Measurements from ENCODE around the gene ERCC4. TPM values are rescaled to one million over a fixed set of nuclear protein-coding genes. Genes with fewer than 3 reads are reported as not detected.

The ERCC4 gene
- total RNA-seq, 1 donor from 2014 or later, result 14.3 TPM

DNA sequence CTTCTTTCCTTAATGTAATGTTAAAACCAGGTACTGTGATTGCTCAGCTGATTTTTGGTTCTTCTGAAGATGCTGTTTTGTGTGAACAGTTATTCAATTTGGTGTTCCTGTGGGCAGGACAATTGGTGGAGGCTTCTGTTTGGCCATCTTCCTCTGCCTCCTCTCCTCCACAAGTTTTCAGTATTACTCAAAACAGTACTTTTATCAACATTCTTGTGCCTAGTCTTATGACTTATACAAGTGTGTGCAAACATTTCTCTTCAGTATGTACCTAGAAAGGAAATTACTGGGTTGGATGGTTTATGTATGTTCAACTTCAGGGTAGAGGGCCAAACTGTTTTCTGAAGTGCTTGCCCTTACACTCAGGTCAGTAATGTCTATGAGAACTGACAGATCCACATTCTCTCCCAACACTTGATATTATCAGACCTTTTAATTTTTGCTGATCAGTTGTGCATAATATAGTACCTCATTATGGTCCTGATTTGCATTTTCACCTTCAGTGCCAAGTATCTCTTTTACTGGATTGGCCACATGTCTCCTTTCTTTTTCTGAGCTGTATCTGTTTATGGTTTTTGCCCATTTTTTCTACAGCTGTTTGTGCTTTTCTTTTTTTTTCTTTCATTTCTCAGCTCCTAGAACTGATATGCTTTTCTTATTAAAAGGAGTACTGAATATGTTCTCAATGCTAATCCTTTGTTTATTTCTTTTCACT lies 50.9 kb downstream of the ERCC4 start:
- H3K4me1 Mint-ChIP-seq (ENCODE audit: unreplicated experiment), result no peaks in the 10 kb centered on the region
- DNase-seq (ENCODE audit: low spot score), result no peak
- no peak overlapping the region for H3K4me3 Mint-ChIP-seq (ENCODE audit: unreplicated experiment)

DNA sequence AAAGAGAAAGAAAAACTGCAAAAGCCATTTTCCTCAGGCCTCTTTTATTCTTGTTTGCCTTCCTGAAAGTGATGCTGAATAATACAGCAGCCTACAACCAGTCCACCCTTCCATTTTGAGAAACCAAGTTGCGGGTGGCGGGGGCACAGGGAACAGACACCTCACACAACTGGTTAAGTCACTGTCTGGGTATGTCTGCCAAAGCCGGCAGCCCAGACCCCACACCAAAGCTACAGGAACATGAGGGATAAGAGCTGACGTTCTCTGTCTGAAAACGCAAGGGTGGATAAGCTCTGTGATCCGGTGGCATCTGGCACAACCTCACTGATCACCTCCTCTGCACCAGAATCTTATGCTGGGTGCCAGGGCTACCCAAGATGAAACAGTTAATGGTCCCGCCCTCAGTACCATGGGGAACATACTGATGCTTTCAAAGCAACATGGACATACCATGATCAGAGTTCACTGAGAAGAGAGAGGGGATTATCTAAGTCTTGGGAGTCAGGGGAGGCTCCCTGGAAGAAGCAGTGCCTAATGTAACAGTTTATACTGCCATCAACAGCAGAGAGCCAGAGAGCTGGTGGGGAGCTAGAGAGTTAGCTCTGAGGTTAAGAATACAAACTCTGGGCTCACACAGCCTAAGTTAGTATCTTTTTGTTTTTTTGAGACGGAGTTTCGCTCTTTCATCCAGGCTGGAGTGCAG lies 53.5 kb downstream of the ERCC4 start:
- Mint-ChIP-seq H3K4me1 (ENCODE audit: unreplicated experiment) (no peaks in the 10 kb centered on the region), H3K4me3 (ENCODE audit: unreplicated experiment) (no peak overlapping the region), H3K27ac (ENCODE audit: unreplicated experiment) (no peak overlapping the region), H3K9me3 (ENCODE audit: unreplicated experiment) (no peaks in the 10 kb centered on the region), H3K27me3 (ENCODE audit: unreplicated experiment) (peaks cover 4% of the 10 kb centered on the region), H3K36me3 (ENCODE audit: low read depth, unreplicated experiment) (no peaks in the 10 kb centered on the region)
- no peak for DNase-seq (ENCODE audit: low spot score)
- TF ChIP-seq, protein P1, sequence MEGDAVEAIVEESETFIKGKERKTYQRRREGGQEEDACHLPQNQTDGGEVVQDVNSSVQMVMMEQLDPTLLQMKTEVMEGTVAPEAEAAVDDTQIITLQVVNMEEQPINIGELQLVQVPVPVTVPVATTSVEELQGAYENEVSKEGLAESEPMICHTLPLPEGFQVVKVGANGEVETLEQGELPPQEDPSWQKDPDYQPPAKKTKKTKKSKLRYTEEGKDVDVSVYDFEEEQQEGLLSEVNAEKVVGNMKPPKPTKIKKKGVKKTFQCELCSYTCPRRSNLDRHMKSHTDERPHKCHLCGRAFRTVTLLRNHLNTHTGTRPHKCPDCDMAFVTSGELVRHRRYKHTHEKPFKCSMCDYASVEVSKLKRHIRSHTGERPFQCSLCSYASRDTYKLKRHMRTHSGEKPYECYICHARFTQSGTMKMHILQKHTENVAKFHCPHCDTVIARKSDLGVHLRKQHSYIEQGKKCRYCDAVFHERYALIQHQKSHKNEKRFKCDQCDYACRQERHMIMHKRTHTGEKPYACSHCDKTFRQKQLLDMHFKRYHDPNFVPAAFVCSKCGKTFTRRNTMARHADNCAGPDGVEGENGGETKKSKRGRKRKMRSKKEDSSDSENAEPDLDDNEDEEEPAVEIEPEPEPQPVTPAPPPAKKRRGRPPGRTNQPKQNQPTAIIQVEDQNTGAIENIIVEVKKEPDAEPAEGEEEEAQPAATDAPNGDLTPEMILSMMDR (IDR thresholded peaks at IDR 0.05; ENCODE audit: unreplicated experiment), result no peak

More for the DNA sequence above, 50.9 kb downstream of the ERCC4 start:
- TF ChIP-seq, protein P1 (IDR thresholded peaks at IDR 0.05; ENCODE audit: unreplicated experiment), result no peak
- no peaks in the 10 kb centered on the region for H3K9me3 Mint-ChIP-seq (ENCODE audit: unreplicated experiment)
- no peaks in the 10 kb centered on the region for H3K27me3 Mint-ChIP-seq (ENCODE audit: unreplicated experiment)
- no peaks in the 10 kb centered on the region for H3K36me3 Mint-ChIP-seq (ENCODE audit: low read depth, unreplicated experiment)
- no peak overlapping the region for H3K27ac Mint-ChIP-seq (ENCODE audit: unreplicated experiment)

DNA sequence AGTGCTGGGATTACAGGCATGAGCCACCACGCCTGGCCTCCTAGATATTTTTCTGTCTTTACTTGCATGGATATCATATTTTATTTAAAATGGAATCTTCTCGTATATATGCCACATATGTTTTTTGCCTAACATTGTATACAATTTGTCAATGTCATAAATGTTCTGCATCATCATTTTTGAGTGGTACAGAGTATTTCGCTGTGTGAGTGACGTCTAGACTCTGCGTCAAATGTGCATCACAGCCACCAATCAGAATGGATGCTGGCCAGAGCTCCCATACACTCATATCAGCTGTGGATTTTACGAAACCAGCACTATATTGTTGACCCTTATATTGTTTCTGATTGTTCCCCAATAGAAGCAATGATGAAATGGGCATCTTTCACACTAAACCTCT lies 57.2 kb downstream of the ERCC4 start:
- no peak overlapping the region for H3K4me3 Mint-ChIP-seq (ENCODE audit: unreplicated experiment)

DNA sequence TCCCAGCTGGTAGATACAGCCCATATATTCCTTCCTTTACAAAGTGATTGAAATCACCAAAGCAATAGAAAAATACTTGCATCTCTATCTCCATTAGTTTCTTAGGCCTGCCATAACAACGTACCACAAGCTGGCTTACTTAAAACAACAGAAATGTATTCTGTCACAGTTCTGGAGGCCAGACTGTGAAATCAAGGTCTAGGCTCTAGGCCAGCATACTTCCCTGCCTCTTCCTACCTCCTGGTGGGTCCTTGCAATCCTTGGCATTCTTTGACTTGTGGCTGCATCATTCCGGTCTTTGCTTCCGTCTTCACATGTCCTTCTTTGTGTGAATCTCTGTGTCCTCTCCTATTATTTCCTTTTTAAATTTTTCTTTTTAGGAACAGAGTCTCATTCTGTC lies 62.5 kb downstream of the ERCC4 start:
- no peak overlapping the region for H3K4me3 Mint-ChIP-seq (ENCODE audit: unreplicated experiment)
- no peaks in the 10 kb centered on the region for H3K27me3 Mint-ChIP-seq (ENCODE audit: unreplicated experiment)
- no peaks in the 10 kb centered on the region for H3K9me3 Mint-ChIP-seq (ENCODE audit: unreplicated experiment)
- no peak for DNase-seq (ENCODE audit: low spot score)
- H3K36me3 Mint-ChIP-seq (ENCODE audit: low read depth, unreplicated experiment), result no peaks in the 10 kb centered on the region
- H3K27ac Mint-ChIP-seq (ENCODE audit: unreplicated experiment), result no peak overlapping the region
- no peaks in the 10 kb centered on the region for H3K4me1 Mint-ChIP-seq (ENCODE audit: unreplicated experiment)
- TF ChIP-seq, protein P1 (IDR thresholded peaks at IDR 0.05; ENCODE audit: unreplicated experiment), result no peak

More for the DNA sequence above, 57.2 kb downstream of the ERCC4 start:
- no peak overlapping the region for H3K27ac Mint-ChIP-seq (ENCODE audit: unreplicated experiment)
- H3K4me1 Mint-ChIP-seq (ENCODE audit: unreplicated experiment), result no peaks in the 10 kb centered on the region
- H3K9me3 Mint-ChIP-seq (ENCODE audit: unreplicated experiment), result no peaks in the 10 kb centered on the region
- H3K27me3 Mint-ChIP-seq (ENCODE audit: unreplicated experiment), result peaks cover 4% of the 10 kb centered on the region
- no peak for DNase-seq (ENCODE audit: low spot score)
- no peaks in the 10 kb centered on the region for H3K36me3 Mint-ChIP-seq (ENCODE audit: low read depth, unreplicated experiment)
- TF ChIP-seq, protein P1 (IDR thresholded peaks at IDR 0.05; ENCODE audit: unreplicated experiment), result no peak

DNA sequence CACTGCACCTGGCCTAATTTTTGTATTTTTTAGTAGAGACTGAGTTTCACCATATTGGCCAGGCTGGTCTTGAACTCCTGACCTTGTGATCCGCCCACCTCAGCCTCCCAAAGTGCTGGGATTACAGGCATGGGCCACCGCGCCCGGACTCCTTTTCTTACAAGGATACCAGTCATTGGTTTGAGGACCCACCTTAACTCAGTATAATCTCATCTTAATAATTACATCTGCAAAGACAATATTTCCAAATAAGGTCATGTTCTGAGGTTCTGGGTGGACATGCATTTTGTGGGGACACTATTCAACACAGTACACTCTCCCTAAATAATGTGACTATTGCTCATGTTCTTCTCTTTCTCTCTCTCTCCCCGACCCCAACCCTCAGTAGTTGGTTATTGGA lies 63.7 kb downstream of the ERCC4 start:
- Mint-ChIP-seq H3K36me3 (ENCODE audit: low read depth, unreplicated experiment) (no peaks in the 10 kb centered on the region), H3K4me3 (ENCODE audit: unreplicated experiment) (no peak overlapping the region), H3K4me1 (ENCODE audit: unreplicated experiment) (no peaks in the 10 kb centered on the region), H3K9me3 (ENCODE audit: unreplicated experiment) (no peaks in the 10 kb centered on the region), H3K27me3 (ENCODE audit: unreplicated experiment) (peaks cover 3% of the 10 kb centered on the region), H3K27ac (ENCODE audit: unreplicated experiment) (no peak overlapping the region)
- no peak for DNase-seq (ENCODE audit: low spot score)
- TF ChIP-seq, protein P1 (IDR thresholded peaks at IDR 0.05; ENCODE audit: unreplicated experiment), result no peak
